HG03342 (cell line): Measurements from ENCODE around the gene TFAP2B.

Experiments used
- ATAC-seq: cut with Tn5 transposase; IDR thresholded peaks from one replicate; pipeline ENCODE4 v1.9.1; 2021; ENCODE audit warnings: mild to moderate bottlenecking, moderate library complexity; ENCODE audit not compliant: unreplicated experiment

TFAP2B gene

GRCh38 chr6:50846852-50847155, 28.1 kb downstream of the TFAP2B start:
- ATAC-seq: no peak

- no peak for ATAC-seq
These were observed 29.4 kb downstream of the TFAP2B start for GRCh38 chr6:50847890-50848594.

- no peak for ATAC-seq
These were observed 30.5 kb downstream of the TFAP2B start for GRCh38 chr6:50848989-50849795.

- ATAC-seq: no peak
These were observed 31.1 kb downstream of the TFAP2B start for GRCh38 chr6:50849796-50850180.

GRCh38 chr6:50850223-50851048, 31.8 kb downstream of the TFAP2B start:
- ATAC-seq: no peak

- ATAC-seq: no peak
These were observed 32.6 kb downstream of the TFAP2B start for GRCh38 chr6:50851049-50851845.

- no peak for ATAC-seq
These were observed 35.3 kb downstream of the TFAP2B start for GRCh38 chr6:50853939-50854338.

- no peak for ATAC-seq
These were observed 43.0 kb downstream of the TFAP2B start for GRCh38 chr6:50861692-50862091.

- no peak for ATAC-seq
These were observed 43.5 kb downstream of the TFAP2B start for GRCh38 chr6:50862176-50862575.

- ATAC-seq: no peak
These were observed 45.9 kb downstream of the TFAP2B start for GRCh38 chr6:50864601-50865000.

- ATAC-seq: no peak
These were observed 49.8 kb downstream of the TFAP2B start for GRCh38 chr6:50868466-50868865.

GRCh38 chr6:50873167-50873566, 54.5 kb downstream of the TFAP2B start:
- ATAC-seq: no peak

- ATAC-seq: no peak
These were observed 65.7 kb downstream of the TFAP2B start for GRCh38 chr6:50884364-50884763.

GRCh38 chr6:50887112-50887511, 68.4 kb downstream of the TFAP2B start:
- no peak for ATAC-seq

- ATAC-seq: no peak
These were observed 70.8 kb downstream of the TFAP2B start for GRCh38 chr6:50889497-50889896.

GRCh38 chr6:50889935-50890334, 71.3 kb downstream of the TFAP2B start:
- no peak for ATAC-seq

GRCh38 chr6:50890579-50890978, 71.9 kb downstream of the TFAP2B start:
- ATAC-seq: no peak

GRCh38 chr6:50891290-50891689, 72.6 kb downstream of the TFAP2B start:
- no peak for ATAC-seq
